Tibial nerve (tissue), 4 donors: ENCODE measurements around the gene CCDC158. TPM values are rescaled to one million over a fixed set of nuclear protein-coding genes. Genes with fewer than 3 reads are reported as not detected.

Source experiments
- DNase-seq, 2 donors: peaks; one replicate each; pipeline ENCODE4 v3.0.0-alpha.2; 2019; ENCODE audit warnings: low spot score in 2 of 2
- H3K27ac ChIP-seq, 4 donors: fragments of 200-600 bp; sonication (generic) in 3 of 4; one replicate each; pipeline ENCODE4 v1.5.1; 2017 to 2019; ENCODE audit warnings: mild to moderate bottlenecking in 1 of 4
- H3K27me3 ChIP-seq, 2 donors: fragments of 200-600 bp; sonication (generic) in 1 of 2; one replicate each; pipeline versions ENCODE4 v1.5.1 to v1.6.0; 2017 to 2019
- H3K36me3 ChIP-seq, 3 donors: fragments of 200-600 bp; sonication (generic); one replicate each; pipeline ENCODE4 v1.5.1; 2018 to 2019
- H3K4me1 ChIP-seq, 4 donors: fragments of 200-600 bp; sonication (generic) in 3 of 4; one replicate each; pipeline ENCODE4 v1.5.1; 2017 to 2019
- H3K4me3 ChIP-seq, 4 donors: fragments of 200-600 bp; sonication (generic) in 3 of 4; one replicate each; pipeline ENCODE4 v1.5.1; 2017 to 2019; ENCODE audit warnings: mild to moderate bottlenecking in 1 of 4, moderate library complexity in 1 of 4
- H3K9me3 ChIP-seq, 4 donors: fragments of 200-600 bp; sonication (generic) in 3 of 4; one replicate each; pipeline ENCODE4 v1.5.1; 2017 to 2019
- CTCF ChIP-seq, 5 experiments: fragments of 200-600 bp in 3 of 5; fragments of 450-650 bp in 2 of 5; sonication (generic) in 3 of 5; IDR thresholded peaks; one replicate each; pipeline ENCODE4 v1.5.1; 2016 to 2019; ENCODE audit warnings: antibody characterized with exemption in 5 of 5, mild to moderate bottlenecking in 3 of 5, moderate library complexity in 2 of 5
- EP300 ChIP-seq, 2 donors: sonication (generic); formaldehyde crosslinking; IDR thresholded peaks; one replicate each; pipeline ENCODE4 v1.6.1; 2017; ENCODE audit warnings: antibody characterized with exemption in 2 of 2, mild to moderate bottlenecking in 1 of 2
- POLR2A ChIP-seq, 2 donors: fragments of 450-650 bp; IDR thresholded peaks; one replicate each; pipeline ENCODE4 v1.6.1; 2017; ENCODE audit warnings: antibody characterized with exemption in 2 of 2, mild to moderate bottlenecking in 2 of 2, moderate library complexity in 2 of 2
- WGBS, 2 donors: methylation state at CpG; one replicate each; pipeline ENCODE4 v1.1.5; 2018; 5-methylcytosine and 5-hydroxymethylcytosine counted together
- total RNA-seq, 4 donors: library from RNA; depleted of rRNA; stranded (reverse); fragments of >200 nt; gene quantifications; one replicate each; pipeline ENCODE4 v1.1.0, GENCODE V29; 2016

The CCDC158 gene
- total RNA-seq, 4 donors from 2014 or later, result 0.39 to 8.4 (median 0.86) TPM

- Histone ChIP-seq H3K36me3 (no peaks in the 10 kb centered on the region), H3K27ac (no peak overlapping the region), H3K4me3 (no peak overlapping the region), H3K4me1 (no peaks in the 10 kb centered on the region), H3K27me3 (no peaks in the 10 kb centered on the region), H3K9me3 (no peaks in the 10 kb centered on the region)
- no peak for DNase-seq
- TF ChIP-seq POLR2A (IDR thresholded peaks at IDR 0.05), result no peak
- no peak for TF ChIP-seq CTCF (IDR thresholded peaks at IDR 0.05)
- TF ChIP-seq EP300 (IDR thresholded peaks at IDR 0.05), result no peak
- 41% methylated on average over 1 of the region's 1 CpG for WGBS, 2 donors
These were observed 46.1 kb downstream of the CCDC158 start for GRCh38 chr4:76374798-76375197.

- H3K4me3 ChIP-seq, result no peak overlapping the region
- no peaks in the 10 kb centered on the region for H3K27me3 ChIP-seq
- no peaks in the 10 kb centered on the region for H3K36me3 ChIP-seq
- H3K9me3 ChIP-seq, result no peaks in the 10 kb centered on the region
- H3K4me1 ChIP-seq, result no peaks in the 10 kb centered on the region
- DNase-seq, result no peak
- 62 to 65% methylated on average over 6 of the region's 6 CpGs for WGBS, 2 donors
- no peak for TF ChIP-seq POLR2A (IDR thresholded peaks at IDR 0.05)
- no peak for TF ChIP-seq EP300 (IDR thresholded peaks at IDR 0.05)
- no peak for TF ChIP-seq CTCF (IDR thresholded peaks at IDR 0.05)
- H3K27ac ChIP-seq, result no peak overlapping the region
These were observed 46.9 kb downstream of the CCDC158 start for GRCh38 chr4:76373919-76374552.

GRCh38 chr4:76366737-76367136 is 54.2 kb downstream of the CCDC158 start:
- Histone ChIP-seq H3K36me3 (peaks cover 0 to 4% (median 0%) of the 10 kb centered on the region in 3 donors), H3K27ac (no peak overlapping the region), H3K4me1 (no peaks in the 10 kb centered on the region), H3K9me3 (no peaks in the 10 kb centered on the region), H3K27me3 (no peaks in the 10 kb centered on the region), H3K4me3 (no peak overlapping the region)
- WGBS, 2 donors, result 91 to 93% methylated on average over 4 of the region's 4 CpGs
- TF ChIP-seq POLR2A (IDR thresholded peaks at IDR 0.05) (no peak), CTCF (IDR thresholded peaks at IDR 0.05) (no peak), EP300 (IDR thresholded peaks at IDR 0.05) (no peak)
- no peak for DNase-seq

GRCh38 chr4:76365636-76366035 is 55.3 kb downstream of the CCDC158 start:
- Histone ChIP-seq H3K9me3 (no peaks in the 10 kb centered on the region), H3K27ac (no peak overlapping the region), H3K27me3 (no peaks in the 10 kb centered on the region), H3K4me1 (no peaks in the 10 kb centered on the region), H3K36me3 (peaks cover 0 to 15% (median 0%) of the 10 kb centered on the region in 3 donors), H3K4me3 (no peak overlapping the region)
- TF ChIP-seq EP300 (IDR thresholded peaks at IDR 0.05), result no peak
- WGBS, 2 donors, result 77 to 84% methylated on average over 3 of the region's 3 CpGs
- no peak for DNase-seq

- Histone ChIP-seq H3K9me3 (peaks cover 0 to 8% (median 0%) of the 10 kb centered on the region in 4 donors), H3K4me3 (no peak overlapping the region), H3K27ac (no peak overlapping the region), H3K27me3 (no peaks in the 10 kb centered on the region), H3K36me3 (peaks cover 0 to 24% (median 0%) of the 10 kb centered on the region in 3 donors), H3K4me1 (no peaks in the 10 kb centered on the region)
- TF ChIP-seq POLR2A (IDR thresholded peaks at IDR 0.05) (no peak), EP300 (IDR thresholded peaks at IDR 0.05) (no peak)
- 69 to 78% methylated on average over 3 of the region's 3 CpGs for WGBS, 2 donors
- DNase-seq, result no peak
These were observed 56.2 kb downstream of the CCDC158 start for GRCh38 chr4:76364763-76365162.

- 89 to 90% methylated on average over 6 of the region's 6 CpGs for WGBS, 2 donors
- Histone ChIP-seq H3K9me3 (peaks cover 0 to 19% (median 0%) of the 10 kb centered on the region in 4 donors), H3K36me3 (peaks cover 0 to 29% (median 0%) of the 10 kb centered on the region in 3 donors), H3K4me3 (no peak overlapping the region), H3K4me1 (no peaks in the 10 kb centered on the region), H3K27me3 (no peaks in the 10 kb centered on the region), H3K27ac (no peak overlapping the region)
- TF ChIP-seq CTCF (IDR thresholded peaks at IDR 0.05) (no peak), EP300 (IDR thresholded peaks at IDR 0.05) (no peak), POLR2A (IDR thresholded peaks at IDR 0.05) (no peak)
- DNase-seq, result no peak
These were observed 57.2 kb downstream of the CCDC158 start for GRCh38 chr4:76363556-76364290.
